Suprapubic skin (tissue), 4 donors: ENCODE results near the gene UBE2J1. TPM values are rescaled to one million over a fixed set of nuclear protein-coding genes. Genes with fewer than 3 reads are reported as not detected.

Experiments
- DNase-seq, 2 donors: peaks; one replicate each; pipeline ENCODE4 v3.0.0-alpha.2; 2019; ENCODE audit warnings: low spot score in 2 of 2
- H3K27ac ChIP-seq: fragments of 200-600 bp; sonication (generic); one replicate; pipeline ENCODE4 v1.5.1; 2019
- H3K27me3 ChIP-seq: fragments of 200-600 bp; sonication (generic); one replicate; pipeline ENCODE4 v1.5.1; 2019
- H3K36me3 ChIP-seq: fragments of 200-600 bp; sonication (generic); one replicate; pipeline ENCODE4 v1.5.1; 2019
- H3K4me1 ChIP-seq: fragments of 200-600 bp; sonication (generic); one replicate; pipeline ENCODE4 v1.5.1; 2019
- H3K4me3 ChIP-seq: fragments of 200-600 bp; sonication (generic); one replicate; pipeline ENCODE4 v1.5.1; 2019; ENCODE audit warnings: mild to moderate bottlenecking
- H3K9me3 ChIP-seq: fragments of 200-600 bp; sonication (generic); one replicate; pipeline ENCODE4 v1.5.1; 2019
- CTCF ChIP-seq, 2 donors: fragments of 200-600 bp in 1 of 2; fragments of 450-650 bp in 1 of 2; sonication (generic) in 1 of 2; IDR thresholded peaks; one replicate each; pipeline ENCODE4 v1.5.1; 2016 to 2019; ENCODE audit warnings: antibody characterized with exemption in 2 of 2, mild to moderate bottlenecking in 1 of 2, moderate library complexity in 1 of 2
- EP300 ChIP-seq: sonication (generic); formaldehyde crosslinking; IDR thresholded peaks from one replicate; pipeline ENCODE4 v1.6.1; 2017; ENCODE audit warnings: antibody characterized with exemption
- POLR2A ChIP-seq, 2 donors: fragments of 450-650 bp; IDR thresholded peaks; one replicate each; pipeline ENCODE4 v1.6.1; 2017; ENCODE audit warnings: antibody characterized with exemption in 2 of 2, mild to moderate bottlenecking in 2 of 2, moderate library complexity in 2 of 2
- POLR2AphosphoS5 ChIP-seq, 3 donors: sonication (generic); formaldehyde crosslinking; IDR thresholded peaks; one replicate each; pipeline ENCODE4 v1.6.1; 2017; ENCODE audit warnings: antibody characterized with exemption in 3 of 3
- WGBS: methylation state at CpG from one replicate; pipeline ENCODE4 v1.1.5; 2018; 5-methylcytosine and 5-hydroxymethylcytosine counted together
- total RNA-seq, 4 donors: library from RNA; depleted of rRNA; stranded (reverse); fragments of >200 nt; gene quantifications; one replicate each; pipeline ENCODE4 v1.1.0, GENCODE V29; 2016

UBE2J1 gene
- total RNA-seq, 4 donors from 2014 or later = 18.7 to 26.1 (median 20.6) TPM

DNA sequence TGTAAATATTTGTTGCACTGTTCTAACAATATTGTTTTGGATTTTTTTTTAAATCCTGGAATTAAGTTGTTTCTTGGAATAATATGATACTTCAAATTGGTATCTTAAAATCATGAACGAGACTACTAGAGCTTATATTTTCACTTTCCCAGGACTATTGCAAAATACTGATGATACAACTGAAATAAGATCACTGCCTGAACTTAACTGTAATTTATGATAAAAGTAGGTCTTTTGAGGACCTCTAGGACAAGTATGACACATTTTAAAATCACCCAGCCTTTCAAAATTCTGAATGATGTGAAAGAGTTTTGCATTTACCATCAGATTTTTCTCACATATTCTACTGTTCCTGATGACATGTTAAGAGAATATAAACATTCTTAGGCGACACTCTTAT, 8.6 kb upstream of the UBE2J1 start:
- no peaks in the 10 kb centered on the region for H3K36me3 ChIP-seq
- no peaks in the 10 kb centered on the region for H3K4me1 ChIP-seq
- no peak overlapping the region for H3K27ac ChIP-seq
- DNase-seq = no peak
- WGBS = 68% methylated on average over 2 of the region's 2 CpGs
- H3K27me3 ChIP-seq = no peaks in the 10 kb centered on the region
- no peak overlapping the region for H3K4me3 ChIP-seq
- H3K9me3 ChIP-seq = no peaks in the 10 kb centered on the region
- TF ChIP-seq POLR2A (IDR thresholded peaks at IDR 0.05) (no peak), EP300 (no peak), CTCF (IDR thresholded peaks at IDR 0.05) (no peak), POLR2AphosphoS5 (IDR thresholded peaks at IDR 0.05) (no peak)

DNA sequence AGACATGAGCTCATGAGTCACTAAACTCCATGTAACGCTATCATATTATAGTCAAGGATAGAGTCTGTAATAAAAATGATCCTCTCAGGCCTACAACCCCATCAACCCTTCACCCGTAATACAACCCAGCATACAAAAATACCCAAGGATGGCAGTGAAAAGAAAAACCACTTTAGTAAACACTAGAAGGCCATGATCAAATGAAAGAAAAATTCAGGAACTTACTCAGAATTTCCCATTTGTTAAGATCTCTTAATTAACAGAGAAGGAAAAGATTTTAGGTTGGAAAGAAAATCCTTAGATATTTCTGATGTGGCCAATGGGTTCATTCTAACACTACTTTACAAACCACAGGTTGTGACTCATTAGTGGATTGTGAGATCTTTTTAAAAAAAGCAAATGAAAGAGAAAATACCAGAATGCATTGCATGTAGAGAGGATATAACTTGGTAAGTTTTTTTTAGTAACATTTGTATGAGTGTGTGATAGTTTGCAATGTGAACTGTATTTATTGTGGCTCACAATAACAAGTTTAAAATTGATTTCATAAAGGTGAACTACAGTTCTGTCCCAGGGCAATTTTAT, 8.0 kb upstream of the UBE2J1 start:
- Histone ChIP-seq H3K4me1 (no peaks in the 10 kb centered on the region), H3K36me3 (no peaks in the 10 kb centered on the region), H3K4me3 (no peak overlapping the region), H3K27ac (no peak overlapping the region), H3K27me3 (no peaks in the 10 kb centered on the region), H3K9me3 (no peaks in the 10 kb centered on the region)
- WGBS = 86% methylated on average over 2 of the region's 2 CpGs
- no peak for TF ChIP-seq POLR2AphosphoS5 (IDR thresholded peaks at IDR 0.05)
- TF ChIP-seq POLR2A (IDR thresholded peaks at IDR 0.05) = no peak
- no peak for TF ChIP-seq EP300
- TF ChIP-seq CTCF (IDR thresholded peaks at IDR 0.05) = no peak
- no peak for DNase-seq

GRCh38 chr6:89359561-89359960, 7.0 kb upstream of the UBE2J1 start:
- Histone ChIP-seq H3K4me1 (no peaks in the 10 kb centered on the region), H3K27ac (no peak overlapping the region), H3K36me3 (no peaks in the 10 kb centered on the region), H3K27me3 (no peaks in the 10 kb centered on the region), H3K9me3 (no peaks in the 10 kb centered on the region), H3K4me3 (no peak overlapping the region)
- WGBS = 21% methylated on average over 1 of the region's 1 CpG
- TF ChIP-seq EP300 (no peak), POLR2AphosphoS5 (IDR thresholded peaks at IDR 0.05) (no peak), CTCF (IDR thresholded peaks at IDR 0.05) (no peak), POLR2A (IDR thresholded peaks at IDR 0.05) (no peak)
- DNase-seq = no peak

- H3K36me3 ChIP-seq = no peaks in the 10 kb centered on the region
- TF ChIP-seq CTCF (IDR thresholded peaks at IDR 0.05) (no peak), POLR2A (IDR thresholded peaks at IDR 0.05) (no peak), EP300 (no peak), POLR2AphosphoS5 (IDR thresholded peaks at IDR 0.05) (no peak)
- H3K4me3 ChIP-seq = no peak overlapping the region
- H3K27me3 ChIP-seq = no peaks in the 10 kb centered on the region
- WGBS = 22% methylated on average over 3 of the region's 3 CpGs
- H3K4me1 ChIP-seq = peaks cover 7% of the 10 kb centered on the region
- no peak for DNase-seq
- H3K27ac ChIP-seq = no peak overlapping the region
- H3K9me3 ChIP-seq = no peaks in the 10 kb centered on the region
Observed at GRCh38 chr6:89357390-89357789, 4.9 kb upstream of the UBE2J1 start.

- Histone ChIP-seq H3K4me1 (peaks cover 7% of the 10 kb centered on the region), H3K9me3 (no peaks in the 10 kb centered on the region), H3K36me3 (no peaks in the 10 kb centered on the region), H3K27ac (no peak overlapping the region), H3K4me3 (no peak overlapping the region), H3K27me3 (no peaks in the 10 kb centered on the region)
- WGBS = 59% methylated on average over 1 of the region's 1 CpG
- no peak for DNase-seq
- TF ChIP-seq POLR2AphosphoS5 (IDR thresholded peaks at IDR 0.05) (no peak), EP300 (no peak), CTCF (IDR thresholded peaks at IDR 0.05) (no peak), POLR2A (IDR thresholded peaks at IDR 0.05) (no peak)
Observed at GRCh38 chr6:89356642-89357170, 4.2 kb upstream of the UBE2J1 start.
